Liver (tissue), 9 donors: ENCODE results near the gene TCAP. TPM values are rescaled to one million over a fixed set of nuclear protein-coding genes. Genes with fewer than 3 reads are reported as not detected.

ENCODE experiments used
- DNase-seq: peaks from one replicate; pipeline ENCODE4 v3.0.0-alpha.2; 2017; ENCODE audit warnings: low spot score
- H3K27ac ChIP-seq, 2 donors: one replicate each; pipeline ENCODE4 v1.7.0; 2013; ENCODE audit warnings: inconsistent platforms in 2 of 2, low read length in 2 of 2, control low read depth in 1 of 2, low read depth in 1 of 2, mild to moderate bottlenecking in 1 of 2
- H3K27me3 ChIP-seq, 4 donors: one replicate each; pipeline versions ENCODE4 v1.6.1 to v1.7.0; 2013; ENCODE audit warnings: low read length in 3 of 4, inconsistent platforms in 1 of 4, mild to moderate bottlenecking in 1 of 4, moderate library complexity in 1 of 4; ENCODE audit not compliant: control insufficient read depth in 4 of 4, insufficient read depth in 4 of 4
- H3K36me3 ChIP-seq, 4 donors: one replicate each; pipeline versions ENCODE4 v1.6.1 to v1.7.0; 2013; ENCODE audit warnings: low read length in 3 of 4, mild to moderate bottlenecking in 3 of 4, low read depth in 1 of 4, moderate library complexity in 1 of 4; ENCODE audit not compliant: control insufficient read depth in 4 of 4, insufficient read depth in 3 of 4
- H3K4me1 ChIP-seq, 4 donors: one replicate each; pipeline versions ENCODE4 v1.6.1 to v1.7.0; 2013; ENCODE audit warnings: low read length in 3 of 4, mild to moderate bottlenecking in 3 of 4, moderate library complexity in 1 of 4; ENCODE audit not compliant: control insufficient read depth in 4 of 4, insufficient read depth in 4 of 4
- H3K4me3 ChIP-seq, 3 donors: one replicate each; pipeline versions ENCODE4 v1.6.1 to v1.7.0; 2013; ENCODE audit warnings: low read length in 3 of 3, control low read depth in 1 of 3, low read depth in 1 of 3, mild to moderate bottlenecking in 1 of 3
- H3K9ac ChIP-seq, 2 donors: one replicate each; pipeline ENCODE4 v1.7.0; 2013; ENCODE audit warnings: low read length in 2 of 2, mild to moderate bottlenecking in 2 of 2, moderate library complexity in 2 of 2, control low read depth in 1 of 2, low read depth in 1 of 2
- H3K9me3 ChIP-seq, 4 donors: one replicate each; pipeline versions ENCODE4 v1.6.1 to v1.7.0; 2013; ENCODE audit warnings: low read length in 3 of 4; ENCODE audit not compliant: control insufficient read depth in 4 of 4
- ATF3 ChIP-seq: IDR thresholded peaks from 2 replicates; pipeline ENCODE4 v1.6.1; 2016; ENCODE audit warnings: antibody characterized with exemption
- CTCF ChIP-seq: fragments of 150-350 bp; IDR thresholded peaks from 2 replicates; pipeline ENCODE4 v1.5.1; 2017; ENCODE audit warnings: improper control_type of control experiment, low read depth, low read length; ENCODE audit not compliant: missing input control
- FOXA1 ChIP-seq: IDR thresholded peaks from 2 replicates; pipeline ENCODE4 v1.6.1; 2016; ENCODE audit warnings: antibody characterized with exemption
- FOXA2 ChIP-seq: IDR thresholded peaks from 2 replicates; pipeline ENCODE4 v1.6.1; 2016; ENCODE audit warnings: antibody characterized with exemption
- GABPA ChIP-seq, 2 donors: IDR thresholded peaks in 1 of 2; conservative IDR thresholded peaks in 1 of 2; 2 replicates each; pipeline ENCODE4 v1.6.1; 2016; ENCODE audit warnings: antibody characterized with exemption in 2 of 2, mild to moderate bottlenecking in 1 of 2, moderate library complexity in 1 of 2
- HNF4A ChIP-seq, 2 donors: conservative IDR thresholded peaks; 2 replicates each; pipeline ENCODE4 v1.6.1; 2016; ENCODE audit warnings: antibody characterized with exemption in 2 of 2, mild to moderate bottlenecking in 2 of 2
- HNF4G ChIP-seq: IDR thresholded peaks from 2 replicates; pipeline ENCODE4 v1.6.1; 2016; ENCODE audit warnings: antibody characterized with exemption
- MAX ChIP-seq: IDR thresholded peaks from 2 replicates; pipeline ENCODE4 v1.6.1; 2016; ENCODE audit warnings: antibody characterized with exemption
- NR2F2 ChIP-seq: IDR thresholded peaks from 2 replicates; pipeline ENCODE4 v1.6.1; 2016; ENCODE audit warnings: antibody characterized with exemption
- RAD21 ChIP-seq, 2 donors: IDR thresholded peaks; 2 replicates each; pipeline ENCODE4 v1.6.1; 2016; ENCODE audit warnings: antibody characterized with exemption in 2 of 2, mild to moderate bottlenecking in 2 of 2
- RXRA ChIP-seq, 2 donors: IDR thresholded peaks; 2 replicates each; pipeline ENCODE4 v1.6.1; 2017 to 2018; ENCODE audit warnings: antibody characterized with exemption in 2 of 2, mild to moderate bottlenecking in 1 of 2
- TAF1 ChIP-seq: conservative IDR thresholded peaks from 2 replicates; pipeline ENCODE4 v1.6.1; 2016; ENCODE audit warnings: antibody characterized with exemption, mild to moderate bottlenecking
- YY1 ChIP-seq: IDR thresholded peaks from 2 replicates; pipeline ENCODE4 v1.6.1; 2016; ENCODE audit warnings: antibody characterized with exemption, mild to moderate bottlenecking
- WGBS: extraction: QIAGEN DNeasy Blood & Tissue Kit; methylation state at CpG from one replicate; pipeline ENCODE4 v1.1.7; 2013; 5-methylcytosine and 5-hydroxymethylcytosine counted together
- polyA plus RNA-seq, 2 donors: library from polyadenylated mRNA; stranded (reverse) in 1 of 2; unstranded in 1 of 2; fragments of 200-250 nt in 1 of 2; fragments of >200 nt in 1 of 2; fragmentation: Nextera tagmentation in 1 of 2; extraction: Ambion mirVana in 1 of 2; gene quantifications; one replicate each; pipeline versions ENCODE4 v1.2.1 to v1.2.3, GENCODE V29; 2013 to 2015
- total RNA-seq, 2 donors: library from RNA; depleted of rRNA; stranded (reverse); fragments of >200 nt; gene quantifications; one replicate each; pipeline ENCODE4 v1.2.3, GENCODE V29; 2014
- donor health status: healthy.
- donor health status: healthy.
- donor health status: healthy.
- donor health status: healthy.
- donor health status: healthy.

Gene TCAP
- total and polyA plus RNA-seq, 4 donors = 0.14 to 0.67 (median 0.22) TPM; not detected in 1

GRCh38 chr17:39674702-39675389 is 9.7 kb downstream of the TCAP start (continued):
- no peak for TF ChIP-seq GABPA (IDR thresholded peaks at IDR 0.05 in 1 of 2, conservative IDR thresholded peaks at IDR 0.05 in 1 of 2)
- no peak for TF ChIP-seq TAF1
- TF ChIP-seq FOXA1 = no peak

- Histone ChIP-seq H3K27ac (no peak overlapping the region), H3K9ac (no peak overlapping the region), H3K9me3 (no peaks in the 10 kb centered on the region), H3K4me3 (no peak overlapping the region), H3K36me3 (no peaks in the 10 kb centered on the region), H3K4me1 (peaks cover 0 to 12% (median under 1%) of the 10 kb centered on the region in 4 donors), H3K27me3 (no peaks in the 10 kb centered on the region)
- DNase-seq = no peak
- 87% methylated on average over 10 of the region's 10 CpGs for WGBS
- TF ChIP-seq YY1 = no peak
- TF ChIP-seq CTCF = no peak
- no peak for TF ChIP-seq HNF4G
- no peak for TF ChIP-seq HNF4A (conservative IDR thresholded peaks at IDR 0.05)
These were observed 10.4 kb downstream of the TCAP start for GRCh38 chr17:39675390-39676082.

GRCh38 chr17:39676198-39676819 is 11.2 kb downstream of the TCAP start:
- no peak overlapping the region for H3K27ac ChIP-seq
- DNase-seq = no peak

GRCh38 chr17:39677072-39677471 is 11.9 kb downstream of the TCAP start:
- no peaks in the 10 kb centered on the region for H3K27me3 ChIP-seq
- no peaks in the 10 kb centered on the region for H3K36me3 ChIP-seq
- no peaks in the 10 kb centered on the region for H3K9me3 ChIP-seq
- TF ChIP-seq ATF3 = no peak
- TF ChIP-seq FOXA1 = no peak
- TF ChIP-seq MAX = no peak
- no peak for TF ChIP-seq NR2F2
- TF ChIP-seq GABPA (IDR thresholded peaks at IDR 0.05 in 1 of 2, conservative IDR thresholded peaks at IDR 0.05 in 1 of 2) = no peak
- no peak for TF ChIP-seq FOXA2
- TF ChIP-seq HNF4G = no peak
- H3K4me1 ChIP-seq = peaks cover 0 to 7% (median under 1%) of the 10 kb centered on the region in 4 donors
- no peak for DNase-seq
- H3K9ac ChIP-seq = no peak overlapping the region
- H3K4me3 ChIP-seq = no peak overlapping the region
- 78% methylated on average over 8 of the region's 8 CpGs for WGBS
- H3K27ac ChIP-seq = no peak overlapping the region

More at GRCh38 chr17:39676198-39676819, 11.2 kb downstream of the TCAP start:
- WGBS = 64% methylated on average over 7 of the region's 7 CpGs
- TF ChIP-seq RXRA (IDR thresholded peaks at IDR 0.05) = no peak
- no peak for TF ChIP-seq HNF4A (conservative IDR thresholded peaks at IDR 0.05)
- TF ChIP-seq ATF3 = no peak
- no peak for TF ChIP-seq RAD21 (IDR thresholded peaks at IDR 0.05)
- H3K9ac ChIP-seq = no peak overlapping the region
- no peaks in the 10 kb centered on the region for H3K27me3 ChIP-seq
- H3K4me3 ChIP-seq = no peak overlapping the region
- H3K9me3 ChIP-seq = no peaks in the 10 kb centered on the region
- no peaks in the 10 kb centered on the region for H3K36me3 ChIP-seq
- peaks cover 0 to 12% (median under 1%) of the 10 kb centered on the region in 4 donors for H3K4me1 ChIP-seq
